Measurements from ENCODE around the gene SPOCD1.
"Not testable (repeated sequence)": the region's sequence is repeated elsewhere in the genome, so short reads cannot be mapped to it uniquely, and the experiment has no call there.

The SPOCD1 gene

DNA sequence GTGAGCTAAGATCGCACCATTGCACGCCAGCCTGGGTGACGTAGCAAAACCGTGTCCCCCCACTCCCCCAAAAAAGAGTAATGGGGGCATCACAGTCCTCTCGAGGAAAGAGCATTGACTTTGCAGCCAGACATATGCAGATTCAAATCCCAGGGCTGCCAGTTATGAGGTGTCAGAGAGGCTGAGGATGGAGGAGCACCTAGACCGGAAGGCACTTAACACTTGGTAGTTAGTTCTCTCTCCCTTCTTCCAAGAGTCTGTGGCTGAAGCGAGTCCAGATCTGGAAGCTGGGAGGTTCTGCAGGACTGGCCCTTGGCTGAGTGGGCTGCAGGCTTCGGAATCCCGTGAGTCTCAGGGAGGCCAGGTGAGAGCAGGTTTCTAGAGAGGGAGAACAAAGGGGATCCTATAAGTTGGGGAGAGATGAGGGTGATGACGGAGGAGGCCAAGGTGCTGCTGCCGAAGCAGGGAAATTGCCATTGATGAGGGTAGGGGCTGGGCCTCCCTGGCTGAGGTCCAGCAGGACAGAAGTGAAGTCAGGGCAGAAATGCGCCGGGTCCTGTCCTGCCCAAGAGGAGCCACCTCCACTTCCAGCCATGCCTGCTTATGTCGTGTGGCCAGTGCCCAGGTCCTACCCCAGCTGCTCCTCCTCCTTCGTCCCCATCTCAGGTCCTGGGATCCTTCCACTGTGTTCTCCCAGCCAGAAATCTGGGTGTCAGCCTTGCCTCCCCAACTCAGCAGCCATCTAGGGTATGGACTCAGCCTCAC, 13.3 kb upstream of the SPOCD1 start:
- DNase-seq (ENCODE audit: low spot score), result no peak

DNA sequence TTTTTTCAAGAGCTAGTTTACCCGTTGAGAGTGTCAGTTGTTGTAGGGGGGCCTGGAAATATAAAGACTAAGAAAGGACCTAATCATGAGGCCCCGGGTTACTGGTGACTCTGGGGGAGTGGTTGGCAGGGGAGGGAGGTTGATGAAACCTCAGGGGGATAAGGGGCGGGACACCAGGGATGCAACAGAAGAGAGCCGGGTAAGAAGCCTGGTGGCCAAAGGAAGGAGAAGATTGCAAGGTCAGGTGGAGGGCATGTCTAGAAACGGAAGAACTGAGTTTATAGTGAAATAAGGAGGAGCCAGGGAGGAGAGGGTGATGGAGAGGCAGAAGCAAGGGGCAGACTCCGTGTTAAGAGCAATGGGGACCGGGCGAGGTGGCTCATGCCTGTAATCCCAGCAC, 12.5 kb upstream of the SPOCD1 start:
- no peak for DNase-seq (ENCODE audit: low spot score)

GRCh38 chr1:31823780-31824179, 8.0 kb upstream of the SPOCD1 start:
- DNase-seq (ENCODE audit: low spot score), result no peak

DNA sequence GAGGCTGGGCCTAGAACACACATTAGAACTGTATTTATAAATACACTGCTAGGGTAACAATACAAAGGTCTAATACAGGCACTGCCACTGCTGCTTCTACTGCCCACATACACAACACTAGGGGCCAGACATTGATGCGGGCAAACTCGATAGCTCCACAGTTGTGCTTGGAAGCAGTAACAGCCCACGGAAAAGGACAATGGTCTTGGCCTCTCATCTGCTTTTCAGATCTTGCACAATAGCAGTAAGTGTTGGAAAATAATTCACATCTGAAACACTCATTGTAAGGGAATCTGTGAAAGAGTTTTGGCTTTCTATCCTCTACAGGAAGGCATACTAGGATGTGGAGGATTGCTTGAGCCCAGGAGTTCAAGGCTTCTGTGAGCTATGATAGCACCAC, 6.9 kb upstream of the SPOCD1 start:
- DNase-seq (ENCODE audit: low spot score), result no peak

DNA sequence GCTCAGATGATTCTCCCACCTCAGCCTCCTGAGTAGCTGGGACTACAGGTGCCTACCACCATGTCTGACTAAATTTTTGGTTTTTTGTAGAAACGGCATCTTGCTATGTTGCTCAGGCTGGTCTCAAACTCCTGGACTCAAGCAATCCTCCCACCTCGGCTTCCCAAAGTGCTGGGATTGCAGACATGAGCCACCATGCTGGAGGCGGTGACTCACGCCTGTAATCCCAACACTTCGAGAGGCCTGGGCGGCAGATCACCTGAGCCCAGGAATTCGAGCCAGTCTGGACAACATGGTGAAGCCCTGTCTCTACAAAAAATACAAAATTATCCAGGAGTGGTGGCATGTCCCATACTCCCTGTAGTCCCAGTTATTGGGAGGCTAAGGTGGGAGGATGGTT, 4.4 kb upstream of the SPOCD1 start:
- not testable (repeated sequence) for DNase-seq (ENCODE audit: low spot score)

DNA sequence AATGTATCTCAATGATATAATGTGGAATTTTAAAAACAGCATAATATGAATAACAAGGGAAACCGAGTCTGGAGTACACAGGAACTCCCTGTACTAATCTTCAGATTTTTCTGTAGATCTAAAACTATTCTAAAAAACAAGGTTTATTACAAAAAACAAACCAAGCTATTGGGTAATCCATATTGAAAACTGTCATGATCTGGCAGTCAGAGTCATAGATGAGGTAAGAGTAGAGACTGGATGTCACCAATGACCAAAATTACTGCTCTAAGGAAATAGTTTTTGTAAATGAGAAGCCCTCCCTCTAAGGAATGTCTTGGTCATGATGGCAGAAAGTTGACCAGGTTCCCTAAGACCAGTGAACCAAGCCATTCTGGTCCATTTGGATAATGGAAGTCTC, 2.4 kb upstream of the SPOCD1 start:
- no peak for DNase-seq (ENCODE audit: low spot score)

GRCh38 chr1:31816947-31817346, 1.1 kb upstream of the SPOCD1 start:
- not testable (repeated sequence) for DNase-seq (ENCODE audit: low spot score)

DNA sequence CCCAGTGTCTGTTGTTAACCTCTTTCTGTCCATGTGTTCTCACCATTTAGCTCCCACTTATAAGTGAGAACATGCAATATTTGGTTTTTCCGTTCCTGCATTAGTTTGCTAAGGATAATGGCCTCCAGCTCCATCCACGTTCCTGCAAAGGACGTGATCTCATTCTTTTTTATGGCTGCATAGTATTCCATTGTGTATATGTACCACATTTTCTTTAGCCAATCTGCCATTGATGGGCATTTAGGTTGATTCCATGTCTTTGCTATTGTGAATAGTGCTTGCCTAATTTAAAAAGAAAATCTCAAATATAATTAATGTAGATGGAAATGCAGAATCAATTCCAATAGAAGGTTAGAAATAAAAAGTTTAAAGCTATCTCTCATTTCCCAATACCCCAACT, 679 bp upstream of the SPOCD1 start:
- DNase-seq (ENCODE audit: low spot score), result not testable (repeated sequence)

DNA sequence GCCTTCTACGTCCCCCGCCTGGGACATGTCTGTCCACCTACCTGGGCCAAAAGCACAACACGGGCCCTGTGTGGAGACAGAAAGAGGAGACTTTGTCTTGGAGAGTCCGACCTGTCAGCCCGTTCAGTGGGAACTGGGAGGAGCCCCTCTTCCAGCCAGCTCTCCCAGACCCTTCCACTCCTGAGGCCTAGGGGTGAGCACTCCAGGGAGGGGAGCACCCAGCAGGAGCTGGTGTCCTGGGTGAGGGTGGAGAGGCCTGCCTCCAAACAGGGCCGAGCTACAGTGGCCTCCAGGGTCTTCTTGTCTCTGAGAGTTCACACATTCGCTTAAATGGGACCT, 546 bp downstream of the SPOCD1 start:
- no peak for DNase-seq (ENCODE audit: low spot score)

GRCh38 chr1:31814631-31815306, 1.1 kb downstream of the SPOCD1 start:
- DNase-seq (ENCODE audit: low spot score), result no peak

GRCh38 chr1:31814041-31814511, 1.7 kb downstream of the SPOCD1 start:
- no peak for DNase-seq (ENCODE audit: low spot score)

GRCh38 chr1:31812158-31812829, 3.5 kb downstream of the SPOCD1 start:
- no peak for DNase-seq (ENCODE audit: low spot score)

- no peak for DNase-seq (ENCODE audit: low spot score)
These were observed 4.2 kb downstream of the SPOCD1 start for GRCh38 chr1:31811605-31812004.

GRCh38 chr1:31809698-31810097, 6.1 kb downstream of the SPOCD1 start:
- no peak for DNase-seq (ENCODE audit: low spot score)

DNA sequence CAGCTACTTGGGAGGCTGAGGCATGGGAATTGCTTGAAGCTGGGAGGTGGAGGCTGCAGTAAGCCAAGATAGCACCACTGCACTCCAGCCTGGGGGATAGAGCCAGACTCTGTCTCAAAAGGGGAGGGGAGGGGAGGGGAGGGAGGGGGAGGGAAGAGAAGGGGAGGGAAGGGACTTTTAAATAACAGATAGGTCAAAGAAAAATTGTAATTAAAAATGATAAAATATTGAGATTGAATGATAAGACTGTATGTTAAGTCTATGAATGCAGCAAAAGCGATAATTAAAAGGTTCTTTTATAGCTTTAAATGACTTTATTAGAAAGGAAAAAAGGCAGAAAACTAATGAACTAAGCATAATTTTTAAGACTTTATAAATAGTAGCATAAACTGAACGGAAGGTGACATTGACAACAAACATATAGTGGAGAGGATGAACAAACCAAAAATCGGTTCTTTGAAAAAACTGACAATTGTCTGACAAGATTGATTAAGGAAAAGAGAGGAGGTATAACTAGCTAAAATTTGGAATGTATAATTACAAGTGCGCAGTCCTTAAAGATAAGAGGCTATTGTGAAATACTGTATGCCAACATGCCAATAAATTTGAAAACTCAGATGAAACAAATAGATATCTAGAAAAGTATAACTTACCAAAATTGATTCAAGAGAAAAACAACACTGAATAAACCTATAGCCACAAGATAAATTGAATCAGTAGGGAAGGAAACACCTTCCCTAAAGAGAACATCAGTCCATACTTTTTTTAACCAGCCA, 8.4 kb downstream of the SPOCD1 start:
- no peak for DNase-seq (ENCODE audit: low spot score)

GRCh38 chr1:31805318-31805717, 10.5 kb downstream of the SPOCD1 start:
- DNase-seq (ENCODE audit: low spot score), result no peak

- DNase-seq (ENCODE audit: low spot score), result no peak
These were observed 11.7 kb downstream of the SPOCD1 start for GRCh38 chr1:31804098-31804497.

DNA sequence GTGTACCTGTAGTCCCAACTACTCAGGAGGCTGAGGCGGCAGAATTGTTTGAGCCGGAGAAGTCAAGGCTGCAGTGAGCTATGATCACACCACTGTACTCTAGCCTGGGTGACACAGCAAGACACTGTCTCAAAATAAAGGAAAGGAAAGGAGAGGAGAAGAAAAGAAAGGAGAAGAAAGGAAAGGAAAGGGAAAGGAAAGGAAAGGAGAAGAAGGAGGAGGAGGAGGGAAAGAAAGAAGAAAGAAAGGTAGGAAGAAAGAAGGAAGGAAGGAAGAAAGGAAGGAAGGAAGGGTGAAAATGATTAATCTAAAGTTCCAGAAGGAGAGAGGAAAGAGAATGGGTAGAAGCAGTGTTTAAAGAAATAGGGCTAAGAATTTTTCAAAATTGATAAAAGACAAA, 12.2 kb downstream of the SPOCD1 start:
- no peak for DNase-seq (ENCODE audit: low spot score)

DNA sequence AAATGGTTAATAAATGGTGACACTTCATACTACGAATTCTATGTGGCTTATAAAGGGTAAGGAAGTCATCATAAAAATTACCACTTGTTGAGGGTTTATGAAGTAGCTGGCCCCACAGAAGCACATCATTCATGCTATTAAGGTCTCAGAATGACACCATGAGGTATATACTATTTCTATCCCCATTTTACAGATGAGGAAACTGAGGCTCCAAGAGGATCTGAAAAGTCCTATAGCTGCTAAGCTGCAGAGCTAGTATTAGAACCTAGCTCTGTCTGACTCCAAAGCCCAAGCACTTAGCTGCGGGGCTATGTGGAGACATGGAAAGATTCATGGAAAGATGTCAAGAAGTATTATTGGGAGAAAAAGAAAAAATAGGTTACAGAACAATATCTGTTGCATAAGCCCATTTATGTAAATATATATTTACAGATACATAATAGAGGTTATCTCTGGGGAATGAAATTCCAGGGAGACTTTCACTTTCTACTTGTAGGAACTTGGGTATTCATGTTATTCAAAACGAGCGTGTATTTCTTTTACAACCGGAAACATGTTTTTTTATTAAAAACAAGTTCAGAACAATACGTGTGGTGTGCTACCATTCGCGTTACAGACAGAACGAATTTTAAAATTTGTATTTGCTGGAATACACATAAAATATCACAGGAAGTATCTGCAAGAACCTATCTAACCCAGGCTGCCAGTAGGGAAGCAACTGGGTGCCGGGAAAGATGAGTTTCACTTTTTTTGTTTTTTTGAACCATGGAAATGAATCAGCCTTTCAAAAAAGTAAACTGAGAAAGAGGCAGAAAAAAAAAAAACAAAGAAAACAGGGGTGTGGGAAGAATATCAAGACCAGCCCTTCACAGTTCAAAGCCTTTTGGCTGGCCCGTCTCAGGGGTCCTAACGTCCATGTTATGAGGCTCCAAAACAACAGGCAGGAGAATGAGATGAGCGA, 13.4 kb downstream of the SPOCD1 start:
- DNase-seq (ENCODE audit: low spot score), result no peak

- no peak for DNase-seq (ENCODE audit: low spot score)
These were observed 14.4 kb downstream of the SPOCD1 start for GRCh38 chr1:31801458-31801857.

DNA sequence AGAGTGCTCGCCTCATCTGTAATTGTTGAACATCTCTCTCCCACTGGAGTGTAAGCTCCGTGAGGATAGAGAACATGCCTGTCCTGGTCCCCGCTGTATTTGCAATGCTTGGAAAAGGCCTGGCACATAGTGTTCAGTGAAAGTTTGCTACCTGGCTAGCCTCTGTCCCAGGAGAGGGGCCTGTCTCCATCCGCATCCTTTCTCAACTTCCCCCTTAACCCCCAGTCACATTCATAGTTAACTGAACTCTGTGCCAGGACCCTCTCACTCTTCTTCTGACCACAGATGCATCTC, 15.2 kb downstream of the SPOCD1 start:
- no peak for DNase-seq (ENCODE audit: low spot score)

Measured in germinal center (tissue), 1 donor.